Measurements from ENCODE around the gene MORN1. TPM values are rescaled to one million over a fixed set of nuclear protein-coding genes. Genes with fewer than 3 reads are reported as not detected.

MORN1 gene
- total and polyA plus RNA-seq, 2 of the 8 experiments (the other 6 are each of a cell fraction or from before 2014, with no cell fraction given), result 5.0 to 9.1 TPM

DNA sequence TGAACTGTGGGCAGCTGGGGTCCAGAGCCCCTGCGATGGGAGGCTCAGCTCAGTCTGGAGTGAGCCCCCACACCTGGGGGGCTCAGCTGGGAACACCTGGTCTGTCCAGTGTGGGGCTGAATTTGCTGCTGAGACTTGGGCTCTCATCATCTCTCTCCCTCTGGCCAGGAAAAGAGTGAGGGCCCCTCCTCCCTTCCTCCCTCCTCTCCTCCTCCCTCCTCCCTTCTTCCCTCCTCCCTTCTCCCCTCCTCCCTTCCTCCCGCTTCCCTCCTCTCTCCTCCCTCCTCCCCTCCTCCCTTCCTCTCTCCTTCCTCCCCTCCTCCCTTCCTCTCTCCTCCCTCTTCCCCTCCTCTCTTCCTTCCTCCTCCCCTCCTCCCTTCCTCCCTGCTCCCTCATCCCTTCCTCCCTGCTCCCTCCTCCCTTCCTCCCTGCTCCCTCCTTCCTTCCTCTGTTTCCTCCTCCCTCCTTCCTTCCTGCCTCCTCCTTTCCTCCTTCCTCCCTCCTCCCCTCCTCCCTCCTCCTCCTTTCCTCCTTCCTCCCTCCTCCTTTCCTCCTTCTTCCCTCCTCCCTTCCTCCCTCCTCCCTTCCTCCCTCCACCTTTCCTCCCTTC, 44.5 kb upstream of the MORN1 start:
- H3K79me2 ChIP-seq (ENCODE audit: control insufficient read depth in 1 of 2, insufficient read depth in 2 of 2, low read length in 2 of 2), result no peaks in the 10 kb centered on the region
- TF ChIP-seq TAF7 (optimal IDR thresholded peaks at IDR 0.05; ENCODE audit: borderline replicate concordance, low read depth, low read length), result no peak

More for the DNA sequence above, 44.5 kb upstream of the MORN1 start:
- no peaks in the 10 kb centered on the region for H3K36me3 ChIP-seq (ENCODE audit: control insufficient read depth in 2 of 4, insufficient read depth in 4 of 4, low read length in 3 of 4)
- no peak overlapping the region for H3K4me2 ChIP-seq (ENCODE audit: insufficient read depth in 1 of 2, low read depth in 2 of 2, low read length in 2 of 2)
- H3K27me3 ChIP-seq (replicated peaks in 1 of 4; ENCODE audit: control insufficient read depth in 3 of 4, extremely low read depth in 1 of 4, insufficient read depth in 3 of 4, low read length in 3 of 4), result no peaks in the 10 kb centered on the region; a peak in 2 of 7 replicates
- no peak overlapping the region for H2BK15ac ChIP-seq (ENCODE audit: low read length)
- no peak overlapping the region for H3K9ac ChIP-seq (replicated peaks in 1 of 4; ENCODE audit: extremely low read depth in 1 of 4, low read depth in 3 of 4, low read length in 3 of 4)
- CTCF ChIA-PET (ENCODE audit: partially characterized antibody), result no interaction called here
- no peak overlapping the region for H3K4me3 ChIP-seq (ENCODE audit: extremely low read depth in 1 of 4, insufficient read depth in 2 of 4, low read depth in 3 of 4, low read length in 4 of 4)
- H3K23ac ChIP-seq (ENCODE audit: insufficient read length), result no peak overlapping the region
- no peaks in the 10 kb centered on the region for H3K4me1 ChIP-seq (replicated peaks in 1 of 4; ENCODE audit: control insufficient read depth in 3 of 4, insufficient read depth in 4 of 4, low read length in 3 of 4)
- H2BK12ac ChIP-seq (ENCODE audit: low read depth, low read length), result no peak overlapping the region
- H4K5ac ChIP-seq (ENCODE audit: insufficient read length, low read depth, low read length), result no peak overlapping the region
- H2BK5ac ChIP-seq (ENCODE audit: low read depth, low read length), result no peak overlapping the region
- H3K4ac ChIP-seq (replicated peaks; ENCODE audit: insufficient read length, low read depth, low read length), result no peak overlapping the region
- no peak overlapping the region for H3K56ac ChIP-seq (replicated peaks; ENCODE audit: insufficient read length, low read depth, low read length)
- H3K9me3 ChIP-seq (ENCODE audit: insufficient read depth in 2 of 2, low read depth in 1 of 2, low read length in 1 of 2), result no peaks in the 10 kb centered on the region; a peak in 1 of 4 replicates
- FAIRE-seq, result no peak
- H3K27ac ChIP-seq (ENCODE audit: low read depth, low read length), result no peak overlapping the region
- no peak overlapping the region for H2BK120ac ChIP-seq (replicated peaks; ENCODE audit: low read depth, low read length)
- no peaks in the 10 kb centered on the region for H3K23me2 ChIP-seq (ENCODE audit: low read depth, low read length)
- no peak overlapping the region for H4K91ac ChIP-seq (replicated peaks; ENCODE audit: insufficient read length, low read length)
- H3K79me1 ChIP-seq (ENCODE audit: low read depth, low read length), result no peaks in the 10 kb centered on the region
- H2AK5ac ChIP-seq (ENCODE audit: low read depth, low read length), result 0 out of 2 replicates have a peak overlapping the region, but pooled peaks have one; percentile 6
- DNase-seq (ENCODE audit: low read depth in 1 of 2, low spot score in 2 of 2), result no peak
- peaks cover 0 to 1% of the 10 kb centered on the region in 2 experiments for H4K20me1 ChIP-seq (replicated peaks in 1 of 2; ENCODE audit: control insufficient read depth in 1 of 2, insufficient read depth in 2 of 2, low read length in 2 of 2)
- POLR2A ChIA-PET (ENCODE audit: partially characterized antibody), result interaction anchor here (1.2 kb wide), 1 partner anchor 32 kb away, joined by 3 read pairs; no protein-coding TSS in a partner anchor
- H2AFZ ChIP-seq (ENCODE audit: low read length), result no peak overlapping the region
- WGBS, 2 experiments (ENCODE audit: extremely low coverage in 1 of 2, insufficient coverage in 1 of 2, insufficient read length in 1 of 2, insufficient replicate concordance in 2 of 2, low coverage in 1 of 2, low lambda C conversion rate in 2 of 2, missing lambda C conversion rate in 1 of 2), result 100% methylated on average over 1 of the region's 2 CpGs; no CpG with 5 or more reads in 1 of the 2 experiments
- H3K18ac ChIP-seq (ENCODE audit: extremely low read depth, low read length), result peak overlapping the region; percentile 32; the same call in 1 of the 2 replicates
- H3K14ac ChIP-seq (ENCODE audit: insufficient read length), result no peak overlapping the region
- H2BK20ac ChIP-seq (ENCODE audit: low read length), result no peak overlapping the region
- no peak overlapping the region for H4K8ac ChIP-seq (ENCODE audit: extremely low read depth, insufficient read depth, low read length)

All from H1 (cell line).